IMR-90 (cell line): Measurements from ENCODE around the gene CD79A.

ENCODE experiments used
- BHLHE40 ChIP-seq: fragments of 150-350 bp; IDR thresholded peaks from 2 replicates; pipeline ENCODE4 v1.6.1; 2016; ENCODE audit warnings: mild to moderate bottlenecking, low read depth, low read length
- CHD1 ChIP-seq: IDR thresholded peaks from 2 replicates; pipeline ENCODE4 v1.6.1; 2012; ENCODE audit warnings: low read depth, low read length, improper control_type of control experiment
- MAFK ChIP-seq: IDR thresholded peaks from 2 replicates; pipeline ENCODE4 v1.6.1; 2012; ENCODE audit warnings: low read depth, low read length, improper control_type of control experiment
- MAZ ChIP-seq: IDR thresholded peaks from 2 replicates; pipeline ENCODE4 v1.6.1; 2012; ENCODE audit warnings: low read depth, mild to moderate bottlenecking, low read length, improper control_type of control experiment, moderate library complexity, borderline replicate concordance
- POLR2A ChIP-seq: IDR thresholded peaks from 2 replicates; pipeline ENCODE4 v1.6.1; 2012; ENCODE audit warnings: mild to moderate bottlenecking, low read depth, low read length
- RFX5 ChIP-seq: IDR thresholded peaks from 2 replicates; pipeline ENCODE4 v1.8.0; 2012; ENCODE audit warnings: low read depth, mild to moderate bottlenecking, low read length, moderate library complexity
- SMC3 ChIP-seq: fragments of 150-350 bp; IDR thresholded peaks from 2 replicates; pipeline ENCODE4 v1.6.1; 2016; ENCODE audit warnings: low read depth, mild to moderate bottlenecking, antibody characterized with exemption, low read length, moderate library complexity
- TF ChIP-seq, protein P1 (sequence below): conservative IDR thresholded peaks from 2 replicates; pipeline ENCODE4 v1.5.1; 2012; ENCODE audit warnings: mild to moderate bottlenecking, low read depth, low read length, improper control_type of control experiment
- TF ChIP-seq, protein P2 (sequence below): fragments of 150-350 bp; IDR thresholded peaks from 2 replicates; pipeline ENCODE4 v1.6.1; 2017; ENCODE audit warnings: mild to moderate bottlenecking, antibody characterized with exemption, low read length, low read depth

DNA sequence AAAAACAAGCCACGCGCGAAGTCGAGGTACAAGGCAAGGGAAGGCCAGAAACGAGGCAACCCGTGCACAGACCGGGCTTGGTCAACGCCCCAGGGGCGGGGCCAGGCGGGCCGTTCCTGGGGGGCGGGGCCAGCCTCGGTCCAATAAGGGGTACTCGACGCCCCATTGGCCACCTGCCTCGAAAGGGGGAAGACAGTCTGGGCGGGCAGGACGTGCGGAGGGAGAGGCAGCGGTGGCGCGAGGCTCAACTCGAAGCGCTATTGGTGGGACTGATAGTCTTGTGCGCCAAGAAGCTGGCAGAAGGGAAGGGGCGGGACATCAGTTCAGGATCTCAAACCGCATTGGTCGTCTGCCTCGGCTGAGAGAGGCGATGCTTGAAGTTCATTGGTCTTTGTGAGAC is 32.5 kb upstream of the CD79A start, which contains the start of gene LYPD4:
- TF ChIP-seq, protein P1, sequence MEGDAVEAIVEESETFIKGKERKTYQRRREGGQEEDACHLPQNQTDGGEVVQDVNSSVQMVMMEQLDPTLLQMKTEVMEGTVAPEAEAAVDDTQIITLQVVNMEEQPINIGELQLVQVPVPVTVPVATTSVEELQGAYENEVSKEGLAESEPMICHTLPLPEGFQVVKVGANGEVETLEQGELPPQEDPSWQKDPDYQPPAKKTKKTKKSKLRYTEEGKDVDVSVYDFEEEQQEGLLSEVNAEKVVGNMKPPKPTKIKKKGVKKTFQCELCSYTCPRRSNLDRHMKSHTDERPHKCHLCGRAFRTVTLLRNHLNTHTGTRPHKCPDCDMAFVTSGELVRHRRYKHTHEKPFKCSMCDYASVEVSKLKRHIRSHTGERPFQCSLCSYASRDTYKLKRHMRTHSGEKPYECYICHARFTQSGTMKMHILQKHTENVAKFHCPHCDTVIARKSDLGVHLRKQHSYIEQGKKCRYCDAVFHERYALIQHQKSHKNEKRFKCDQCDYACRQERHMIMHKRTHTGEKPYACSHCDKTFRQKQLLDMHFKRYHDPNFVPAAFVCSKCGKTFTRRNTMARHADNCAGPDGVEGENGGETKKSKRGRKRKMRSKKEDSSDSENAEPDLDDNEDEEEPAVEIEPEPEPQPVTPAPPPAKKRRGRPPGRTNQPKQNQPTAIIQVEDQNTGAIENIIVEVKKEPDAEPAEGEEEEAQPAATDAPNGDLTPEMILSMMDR, result no peak
- no peak for TF ChIP-seq POLR2A
- no peak for TF ChIP-seq CHD1
- TF ChIP-seq, protein P2, sequence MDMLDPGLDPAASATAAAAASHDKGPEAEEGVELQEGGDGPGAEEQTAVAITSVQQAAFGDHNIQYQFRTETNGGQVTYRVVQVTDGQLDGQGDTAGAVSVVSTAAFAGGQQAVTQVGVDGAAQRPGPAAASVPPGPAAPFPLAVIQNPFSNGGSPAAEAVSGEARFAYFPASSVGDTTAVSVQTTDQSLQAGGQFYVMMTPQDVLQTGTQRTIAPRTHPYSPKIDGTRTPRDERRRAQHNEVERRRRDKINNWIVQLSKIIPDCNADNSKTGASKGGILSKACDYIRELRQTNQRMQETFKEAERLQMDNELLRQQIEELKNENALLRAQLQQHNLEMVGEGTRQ, result no peak
- TF ChIP-seq SMC3, result no peak
- TF ChIP-seq MAZ, result no peak
- TF ChIP-seq MAFK, result no peak
- TF ChIP-seq BHLHE40, result no peak
- TF ChIP-seq RFX5, result no peak
